PC-9 (cell line): ENCODE data around the gene MRPL55. TPM values are rescaled to one million over a fixed set of nuclear protein-coding genes. Genes with fewer than 3 reads are reported as not detected.

Source experiments
- BruUV-seq: library from RNA; stranded (reverse); fragments of 400-500 nt; replicated peaks from 2 replicates; lab custom pipeline; 2021; lab: Mats Ljungman, UMichigan
- CTCF ChIA-PET: fragments of 300-600 bp; sonication (Branson Sonifier 250); formaldehyde crosslinking; loops from one replicate; lab custom pipeline; 2022; ENCODE audit warnings: antibody characterized with exemption; lab: Charles Lee
- POLR2A ChIA-PET: fragments of 300-600 bp; sonication (Branson Sonifier 250); formaldehyde crosslinking; loops from one replicate; lab custom pipeline; 2022; ENCODE audit warnings: antibody characterized with exemption; ENCODE audit not compliant: unreplicated experiment; lab: Charles Lee
- DNase-seq, 2 experiments: peaks; one replicate each; pipeline versions ENCODE4 v3.0.0 to v3.0.0-alpha.2; 2015 to 2022; ENCODE audit warnings: mixed read lengths in 1 of 2
- H2AFZ ChIP-seq: fragments of 200-600 bp; sonication (generic); 2 replicates; pipeline ENCODE4 v1.8.1; 2017; ENCODE audit warnings: antibody characterized with exemption
- H3F3A ChIP-seq: fragments of 200-600 bp; sonication (generic); 2 replicates; pipeline ENCODE4 v1.8.1; 2017; ENCODE audit warnings: antibody characterized with exemption, mild to moderate bottlenecking, low read depth; ENCODE audit not compliant: insufficient read depth
- H3K27ac ChIP-seq: fragments of 200-600 bp; sonication (generic); 2 replicates; pipeline ENCODE4 v1.6.1; 2016; ENCODE audit warnings: mixed run types
- H3K27me3 ChIP-seq: fragments of 200-600 bp; sonication (generic); 2 replicates; pipeline ENCODE4 v1.6.1; 2016; ENCODE audit warnings: low read depth, mixed run types; ENCODE audit not compliant: insufficient read depth
- H3K36me3 ChIP-seq: fragments of 200-600 bp; sonication (generic); 2 replicates; pipeline ENCODE4 v1.6.1; 2016; ENCODE audit warnings: low read depth, mixed run types
- H3K4me1 ChIP-seq: fragments of 200-600 bp; sonication (generic); replicated peaks from 2 replicates; pipeline ENCODE4 v1.6.1; 2016; ENCODE audit warnings: mixed run types; ENCODE audit not compliant: insufficient read depth
- H3K4me2 ChIP-seq: fragments of 200-600 bp; sonication (generic); 2 replicates; pipeline ENCODE4 v1.6.1; 2017; ENCODE audit warnings: mixed run types
- H3K4me3 ChIP-seq: fragments of 200-600 bp; sonication (generic); 2 replicates; pipeline ENCODE4 v1.6.1; 2016; ENCODE audit warnings: mixed run types
- H3K79me2 ChIP-seq: fragments of 200-600 bp; sonication (generic); 2 replicates; pipeline ENCODE4 v1.6.1; 2017; ENCODE audit warnings: low read depth, mixed run types
- H3K9me2 ChIP-seq: fragments of 200-600 bp; sonication (generic); 2 replicates; pipeline ENCODE4 v1.8.1; 2017; ENCODE audit warnings: mild to moderate bottlenecking; ENCODE audit not compliant: insufficient read depth
- H3K9me3 ChIP-seq: fragments of 200-600 bp; sonication (generic); 2 replicates; pipeline ENCODE4 v1.8.1; 2016; ENCODE audit warnings: low read depth; ENCODE audit not compliant: insufficient read depth
- H4K20me1 ChIP-seq: fragments of 200-600 bp; sonication (generic); 2 replicates; pipeline ENCODE4 v1.8.1; 2017; ENCODE audit not compliant: insufficient read depth
- EZH2 ChIP-seq: fragments of 200-600 bp; sonication (generic); IDR thresholded peaks from 2 replicates; pipeline ENCODE4 v1.8.0; 2017; ENCODE audit warnings: antibody characterized with exemption, low read depth
- intact Hi-C: fragments of 100-400 bp; cut with micrococcal nuclease; formaldehyde crosslinking; loops from one replicate; pipeline ENCODE4 v1.10.0; 2022; ENCODE audit not compliant: unreplicated experiment
- total RNA-seq: library from RNA; stranded (reverse); gene quantifications from 2 replicates; pipeline ENCODE4 v1.2.3, GENCODE V29; 2021
- TF ChIP-seq, protein P1 (sequence below): fragments of 200-600 bp; sonication (generic); conservative IDR thresholded peaks from 2 replicates; pipeline ENCODE4 v1.6.1; 2017; ENCODE audit warnings: mixed run types, antibody characterized with exemption, mild to moderate bottlenecking, moderate library complexity

The MRPL55 gene
- total RNA-seq, 1 experiment from 2014 or later, result 81.0 TPM

DNA sequence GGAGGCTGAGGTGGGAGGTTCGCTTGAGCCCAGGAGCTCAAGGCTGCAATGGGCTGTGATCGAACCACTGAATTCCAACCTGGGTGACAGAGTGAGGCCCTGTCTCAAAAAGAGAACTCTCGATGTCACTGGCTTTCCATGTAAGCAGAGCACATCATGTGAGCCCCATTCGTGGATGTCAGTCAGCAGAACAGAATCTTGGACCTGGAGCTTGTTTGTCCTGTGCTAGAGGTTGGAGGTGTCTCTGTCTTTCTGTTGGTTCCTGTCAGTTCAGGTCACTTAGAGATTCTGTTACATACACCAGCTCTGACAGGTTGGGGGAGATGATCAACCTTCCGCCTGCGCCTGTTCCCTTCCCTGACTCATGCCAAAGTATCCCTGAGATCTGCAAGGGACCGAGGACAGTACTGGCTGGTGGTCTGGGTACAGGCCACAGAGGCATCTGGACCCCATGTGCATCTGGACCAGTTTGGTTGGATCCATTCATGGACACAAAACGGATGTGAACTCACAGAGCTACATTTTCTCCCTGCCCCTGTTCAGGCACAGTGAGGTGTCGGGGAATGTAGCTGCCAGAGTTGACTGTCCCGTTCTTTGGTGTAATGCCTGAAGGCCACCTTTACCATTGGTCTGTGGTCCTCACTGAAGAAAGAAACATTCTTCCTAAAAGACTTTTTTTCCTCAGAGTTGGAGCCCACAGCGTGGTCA lies 16.6 kb downstream of the MRPL55 start:
- peaks cover 100% of the 10 kb centered on the region for H3K79me2 ChIP-seq
- intact Hi-C loops, result no loop called here
- H3K4me2 ChIP-seq, result 0 out of 2 replicates have a peak overlapping the region, but pooled peaks have one; percentile 26
- no peak overlapping the region for H3K27ac ChIP-seq
- H2AFZ ChIP-seq, result no peak overlapping the region
- TF ChIP-seq, protein P1, sequence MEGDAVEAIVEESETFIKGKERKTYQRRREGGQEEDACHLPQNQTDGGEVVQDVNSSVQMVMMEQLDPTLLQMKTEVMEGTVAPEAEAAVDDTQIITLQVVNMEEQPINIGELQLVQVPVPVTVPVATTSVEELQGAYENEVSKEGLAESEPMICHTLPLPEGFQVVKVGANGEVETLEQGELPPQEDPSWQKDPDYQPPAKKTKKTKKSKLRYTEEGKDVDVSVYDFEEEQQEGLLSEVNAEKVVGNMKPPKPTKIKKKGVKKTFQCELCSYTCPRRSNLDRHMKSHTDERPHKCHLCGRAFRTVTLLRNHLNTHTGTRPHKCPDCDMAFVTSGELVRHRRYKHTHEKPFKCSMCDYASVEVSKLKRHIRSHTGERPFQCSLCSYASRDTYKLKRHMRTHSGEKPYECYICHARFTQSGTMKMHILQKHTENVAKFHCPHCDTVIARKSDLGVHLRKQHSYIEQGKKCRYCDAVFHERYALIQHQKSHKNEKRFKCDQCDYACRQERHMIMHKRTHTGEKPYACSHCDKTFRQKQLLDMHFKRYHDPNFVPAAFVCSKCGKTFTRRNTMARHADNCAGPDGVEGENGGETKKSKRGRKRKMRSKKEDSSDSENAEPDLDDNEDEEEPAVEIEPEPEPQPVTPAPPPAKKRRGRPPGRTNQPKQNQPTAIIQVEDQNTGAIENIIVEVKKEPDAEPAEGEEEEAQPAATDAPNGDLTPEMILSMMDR, result no peak
- TF ChIP-seq EZH2, result no peak
- H3K9me3 ChIP-seq, result peaks cover 2% of the 10 kb centered on the region; the same call in 1 of the 2 replicates
- no peaks in the 10 kb centered on the region for H3K9me2 ChIP-seq
- CTCF ChIA-PET, result no interaction called here
- H3F3A ChIP-seq, result peaks cover 48% of the 10 kb centered on the region; the same call in 1 of the 2 replicates
- H3K27me3 ChIP-seq, result no peaks in the 10 kb centered on the region
- peaks cover 37% of the 10 kb centered on the region for H3K4me1 ChIP-seq
- H3K36me3 ChIP-seq, result peaks cover 68% of the 10 kb centered on the region
- no TSS peak for BruUV-seq
- POLR2A ChIA-PET, result interaction anchor here (0.6 kb wide), 1 partner anchor 127 kb away, joined by 6 read pairs; no protein-coding TSS in a partner anchor
- H3K4me3 ChIP-seq, result no peak overlapping the region
- no peak for DNase-seq
- H4K20me1 ChIP-seq, result peaks cover 100% of the 10 kb centered on the region

GRCh38 chr1:228091084-228091483 lies 18.0 kb downstream of the MRPL55 start:
- no peaks in the 10 kb centered on the region for H3K27me3 ChIP-seq
- H3K4me2 ChIP-seq, result no peak overlapping the region
- TF ChIP-seq, protein P1, result no peak
- TF ChIP-seq EZH2, result no peak
- no peak overlapping the region for H3K4me3 ChIP-seq
- POLR2A ChIA-PET, result no interaction called here
- no TSS peak for BruUV-seq
- H3K79me2 ChIP-seq, result peaks cover 100% of the 10 kb centered on the region
- H3K36me3 ChIP-seq, result peaks cover 66% of the 10 kb centered on the region
- no peak for DNase-seq
- peaks cover 54% of the 10 kb centered on the region; the same call in 1 of the 2 replicates for H3F3A ChIP-seq
- intact Hi-C loops, result no loop called here
- H2AFZ ChIP-seq, result no peak overlapping the region
- CTCF ChIA-PET, result interaction anchor here (0.6 to 1.0 kb wide), 2 partner anchors 92 to 138 kb away, joined by 3 read pairs; no protein-coding TSS in a partner anchor
- peaks cover 100% of the 10 kb centered on the region for H4K20me1 ChIP-seq
- peaks cover 51% of the 10 kb centered on the region for H3K4me1 ChIP-seq
- H3K27ac ChIP-seq, result no peak overlapping the region
- peaks cover 2% of the 10 kb centered on the region; the same call in 1 of the 2 replicates for H3K9me3 ChIP-seq
- H3K9me2 ChIP-seq, result no peaks in the 10 kb centered on the region

DNA sequence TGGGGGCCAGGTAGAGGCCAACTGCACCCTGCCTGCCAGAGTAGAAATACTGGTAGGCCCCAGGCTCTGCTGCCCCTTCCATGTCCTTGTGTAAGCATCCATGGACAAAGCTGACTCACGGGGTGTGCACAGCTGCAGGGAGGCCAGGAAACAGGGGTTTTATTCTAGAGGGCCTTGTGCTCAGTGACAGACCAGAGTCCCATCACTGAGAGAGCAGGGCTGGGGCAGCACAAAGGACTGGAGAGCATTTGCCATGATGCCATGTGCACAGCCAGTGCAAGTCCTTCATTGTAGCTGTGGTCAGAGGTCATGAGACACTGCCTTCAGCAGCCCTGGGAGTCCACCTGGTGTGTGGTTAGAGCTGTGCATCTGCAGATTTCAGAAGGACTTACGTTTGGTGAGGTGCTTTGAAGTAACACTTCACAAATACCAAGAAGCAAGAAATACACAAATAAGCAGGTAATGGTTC lies 18.5 kb downstream of the MRPL55 start:
- Histone ChIP-seq H3K9me2 (no peaks in the 10 kb centered on the region), H3F3A (peaks cover 54% of the 10 kb centered on the region; the same call in 1 of the 2 replicates), H3K79me2 (peaks cover 100% of the 10 kb centered on the region), H3K27me3 (no peaks in the 10 kb centered on the region), H2AFZ (no peak overlapping the region), H3K4me2 (no peak overlapping the region), H3K27ac (no peak overlapping the region), H3K9me3 (peaks cover 2% of the 10 kb centered on the region; the same call in 1 of the 2 replicates), H3K36me3 (peaks cover 61% of the 10 kb centered on the region), H3K4me1 (peaks cover 55% of the 10 kb centered on the region), H3K4me3 (no peak overlapping the region), H4K20me1 (peaks cover 100% of the 10 kb centered on the region)
- ChIA-PET CTCF (interaction anchor here (1.0 kb wide), 1 partner anchor 91 kb away, joined by 3 read pairs; no protein-coding TSS in a partner anchor), POLR2A (no interaction called here)
- no peak for TF ChIP-seq EZH2
- BruUV-seq, result no TSS peak
- intact Hi-C loops, result no loop called here
- DNase-seq, result no peak
